WTC11 (cell line): ENCODE results near the gene MN1. TPM values are rescaled to one million over a fixed set of nuclear protein-coding genes. Genes with fewer than 3 reads are reported as not detected.

ENCODE experiments used
- ATAC-seq: fragments of 200-7000 bp; cut with Tn5 transposase; 2 replicates; pipeline ENCODE4 v1.10.0; 2021; ENCODE audit warnings: mild to moderate bottlenecking, moderate library complexity
- CTCF ChIA-PET: fragments of 300-600 bp; sonication (Branson Sonifier 250); formaldehyde crosslinking; loops from one replicate; lab custom pipeline; 2021; ENCODE audit warnings: antibody characterized with exemption; lab: Charles Lee
- POLR2A ChIA-PET: fragments of 350-600 bp; sonication (Branson Sonifier 250); formaldehyde crosslinking; loops from one replicate; lab custom pipeline; 2021; ENCODE audit warnings: antibody characterized with exemption; lab: Charles Lee
- DNase-seq: peaks from one replicate; pipeline ENCODE4 v3.0.0; 2021; ENCODE audit warnings: low spot score
- H3K27ac Mint-ChIP-seq: 2 replicates; pipeline ENCODE4 v1.8.0; 2021; ENCODE audit warnings: mixed read lengths
- H3K27me3 Mint-ChIP-seq: 2 replicates; pipeline ENCODE4 v1.8.0; 2021; ENCODE audit warnings: low read depth, mild to moderate bottlenecking, moderate library complexity, mixed read lengths
- H3K36me3 Mint-ChIP-seq: 2 replicates; pipeline ENCODE4 v1.8.0; 2021; ENCODE audit warnings: mixed read lengths
- H3K4me1 Mint-ChIP-seq: 2 replicates; pipeline ENCODE4 v1.8.0; 2022; ENCODE audit warnings: mixed read lengths
- H3K4me3 Mint-ChIP-seq: 2 replicates; pipeline ENCODE4 v1.8.0; 2021; ENCODE audit warnings: mild to moderate bottlenecking, moderate library complexity, mixed read lengths
- H3K9me3 Mint-ChIP-seq: 2 replicates; pipeline ENCODE4 v1.8.0; 2021; ENCODE audit warnings: mixed read lengths
- ATF1 ChIP-seq: sonication (generic); formaldehyde crosslinking; IDR thresholded peaks from 2 replicates; pipeline ENCODE4 v1.8.1; 2023; ENCODE audit warnings: mild to moderate bottlenecking, moderate library complexity, missing genetic modification reagents
- CREM ChIP-seq: sonication (generic); formaldehyde crosslinking; IDR thresholded peaks from 2 replicates; pipeline ENCODE4 v1.8.1; 2022; ENCODE audit warnings: mild to moderate bottlenecking, missing genetic modification reagents, moderate library complexity
- ELF4 ChIP-seq: sonication (generic); formaldehyde crosslinking; IDR thresholded peaks from 2 replicates; pipeline ENCODE4 v1.8.1; 2022; ENCODE audit warnings: low read depth, mild to moderate bottlenecking, moderate library complexity, missing genetic modification reagents
- GABPB1 ChIP-seq: sonication (generic); formaldehyde crosslinking; IDR thresholded peaks from 2 replicates; pipeline ENCODE4 v1.8.1; 2023; ENCODE audit warnings: mild to moderate bottlenecking, missing genetic modification reagents
- HMGA2 ChIP-seq: fragments of 250-450 bp; sonication (Bioruptor Pico); IDR thresholded peaks from 2 replicates; pipeline ENCODE4 v1.4.0; 2021; ENCODE audit warnings: mild to moderate bottlenecking, moderate library complexity
- MYBL2 ChIP-seq: sonication (generic); formaldehyde crosslinking; IDR thresholded peaks from 2 replicates; pipeline ENCODE4 v1.8.1; 2023; ENCODE audit warnings: mild to moderate bottlenecking, moderate library complexity, missing genetic modification reagents
- NFE2L1 ChIP-seq: sonication (generic); formaldehyde crosslinking; IDR thresholded peaks from 2 replicates; pipeline ENCODE4 v1.8.1; 2023; ENCODE audit warnings: missing genetic modification reagents
- ZBTB21 ChIP-seq: sonication (generic); formaldehyde crosslinking; IDR thresholded peaks from 2 replicates; pipeline ENCODE4 v1.8.1; 2023; ENCODE audit warnings: mild to moderate bottlenecking, missing genetic modification reagents, borderline replicate concordance
- ZNF219 ChIP-seq: sonication (generic); formaldehyde crosslinking; IDR thresholded peaks from 2 replicates; pipeline ENCODE4 v1.8.0; 2023; ENCODE audit warnings: missing genetic modification reagents, mild to moderate bottlenecking, borderline replicate concordance
- ZNF317 ChIP-seq: sonication (generic); formaldehyde crosslinking; IDR thresholded peaks from 2 replicates; pipeline ENCODE4 v1.8.1; 2023; ENCODE audit warnings: low read depth, mild to moderate bottlenecking, moderate library complexity, missing genetic modification reagents, borderline replicate concordance
- ZNF423 ChIP-seq: fragments of 250-450 bp; sonication (Bioruptor Pico); IDR thresholded peaks from 2 replicates; pipeline ENCODE4 v2.1.2; 2022; ENCODE audit warnings: mild to moderate bottlenecking, moderate library complexity
- ZNF671 ChIP-seq: fragments of 250-450 bp; sonication (Bioruptor Pico); IDR thresholded peaks from 2 replicates; pipeline ENCODE4 v1.8.0; 2021; ENCODE audit warnings: mild to moderate bottlenecking
- total RNA-seq: library from RNA; stranded (reverse); gene quantifications from 3 replicates; pipeline ENCODE4 v1.2.3, GENCODE V29; 2021
- TF ChIP-seq, protein P1 (sequence below): sonication (generic); formaldehyde crosslinking; IDR thresholded peaks from 2 replicates; pipeline ENCODE4 v1.8.1; 2022; ENCODE audit warnings: mild to moderate bottlenecking, moderate library complexity, missing genetic modification reagents
- TF ChIP-seq, protein P2 (sequence below): sonication (generic); formaldehyde crosslinking; IDR thresholded peaks from 2 replicates; pipeline ENCODE4 v1.8.0; 2023; ENCODE audit warnings: missing genetic modification reagents
- TF ChIP-seq, protein P3 (sequence below): fragments of 250-450 bp; sonication (Bioruptor Pico); IDR thresholded peaks from 2 replicates; pipeline ENCODE4 v1.9.0; 2021; ENCODE audit warnings: mild to moderate bottlenecking
- TF ChIP-seq, protein P4 (sequence below): fragments of 250-450 bp; sonication (Bioruptor Pico); IDR thresholded peaks from 2 replicates; pipeline ENCODE4 v2.1.2; 2022; ENCODE audit warnings: mild to moderate bottlenecking, moderate library complexity
- TF ChIP-seq, protein P5 (sequence below): sonication (generic); formaldehyde crosslinking; IDR thresholded peaks from 2 replicates; pipeline ENCODE4 v1.8.1; 2023; ENCODE audit warnings: mild to moderate bottlenecking, moderate library complexity, missing genetic modification reagents
- TF ChIP-seq, protein P6 (sequence below): sonication (generic); formaldehyde crosslinking; IDR thresholded peaks from 2 replicates; pipeline ENCODE4 v1.8.0; 2022; ENCODE audit warnings: mild to moderate bottlenecking, missing genetic modification reagents
- TF ChIP-seq, protein P7 (sequence below): sonication (generic); formaldehyde crosslinking; conservative IDR thresholded peaks from 2 replicates; pipeline ENCODE4 v1.8.1; 2022; ENCODE audit warnings: mild to moderate bottlenecking, missing genetic modification reagents
- TF ChIP-seq, protein P8 (sequence below): sonication (generic); formaldehyde crosslinking; IDR thresholded peaks from 2 replicates; pipeline ENCODE4 v1.8.0; 2023; ENCODE audit warnings: missing genetic modification reagents, mild to moderate bottlenecking, borderline replicate concordance
- TF ChIP-seq, protein P9 (sequence below): sonication (generic); formaldehyde crosslinking; IDR thresholded peaks from 2 replicates; pipeline ENCODE4 v1.8.1; 2022; ENCODE audit warnings: low read depth, mild to moderate bottlenecking, moderate library complexity, missing genetic modification reagents, borderline replicate concordance

The MN1 gene
- total RNA-seq, 1 experiment from 2014 or later: 21.3 TPM

DNA sequence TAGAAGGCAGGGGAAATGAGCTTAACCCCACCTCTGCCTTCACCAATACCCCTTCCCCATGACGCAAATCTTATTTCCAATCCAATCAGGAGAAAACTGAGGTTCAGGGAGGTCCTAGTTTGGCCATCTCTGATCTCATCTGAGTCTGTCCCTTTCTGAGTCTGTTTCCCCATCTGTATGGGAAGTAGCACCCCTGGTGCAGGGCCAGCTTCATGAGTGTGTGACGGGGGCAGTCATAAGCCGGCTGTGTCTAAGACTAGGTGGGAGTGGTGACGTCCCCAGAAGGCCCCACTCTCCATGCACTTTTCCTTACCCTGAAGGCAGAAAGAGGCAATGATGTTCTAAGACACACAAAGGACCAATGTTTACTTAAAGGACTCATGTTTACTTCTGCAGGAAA, 72.3 kb downstream of the MN1 start:
- POLR2A ChIA-PET: no interaction called here
- CTCF ChIA-PET: interaction anchor here (0.6 to 1.2 kb wide), 4 partner anchors 10 to 712 kb away, joined by 3 read pairs; partner anchors contain the start of gene MN1
- Mint-ChIP-seq H3K9me3 (peaks cover 20% of the 10 kb centered on the region), H3K4me3 (no peak overlapping the region), H3K4me1 (peaks cover 49% of the 10 kb centered on the region), H3K36me3 (peaks cover 30% of the 10 kb centered on the region), H3K27ac (peak overlapping the region; percentile 94), H3K27me3 (no peaks in the 10 kb centered on the region)
- TF ChIP-seq GABPB1 (no peak), ATF1 (CRISPR knock-in tag) (no peak), ZNF671 (CRISPR knock-in tag) (no peak), ELF4 (CRISPR knock-in tag) (no peak), ZBTB21 (CRISPR knock-in tag) (no peak), ZNF317 (CRISPR knock-in tag) (no peak), MYBL2 (no peak), CREM (CRISPR knock-in tag) (no peak), ZNF219 (CRISPR knock-in tag) (no peak), ZNF423 (no peak)
- TF ChIP-seq, protein P1, sequence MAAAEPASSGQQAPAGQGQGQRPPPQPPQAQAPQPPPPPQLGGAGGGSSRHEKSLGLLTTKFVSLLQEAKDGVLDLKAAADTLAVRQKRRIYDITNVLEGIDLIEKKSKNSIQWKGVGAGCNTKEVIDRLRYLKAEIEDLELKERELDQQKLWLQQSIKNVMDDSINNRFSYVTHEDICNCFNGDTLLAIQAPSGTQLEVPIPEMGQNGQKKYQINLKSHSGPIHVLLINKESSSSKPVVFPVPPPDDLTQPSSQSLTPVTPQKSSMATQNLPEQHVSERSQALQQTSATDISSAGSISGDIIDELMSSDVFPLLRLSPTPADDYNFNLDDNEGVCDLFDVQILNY (CRISPR knock-in tag): no peak
- TF ChIP-seq, protein P2, sequence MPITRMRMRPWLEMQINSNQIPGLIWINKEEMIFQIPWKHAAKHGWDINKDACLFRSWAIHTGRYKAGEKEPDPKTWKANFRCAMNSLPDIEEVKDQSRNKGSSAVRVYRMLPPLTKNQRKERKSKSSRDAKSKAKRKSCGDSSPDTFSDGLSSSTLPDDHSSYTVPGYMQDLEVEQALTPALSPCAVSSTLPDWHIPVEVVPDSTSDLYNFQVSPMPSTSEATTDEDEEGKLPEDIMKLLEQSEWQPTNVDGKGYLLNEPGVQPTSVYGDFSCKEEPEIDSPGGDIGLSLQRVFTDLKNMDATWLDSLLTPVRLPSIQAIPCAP (CRISPR knock-in tag): no peak
- TF ChIP-seq, protein P3, sequence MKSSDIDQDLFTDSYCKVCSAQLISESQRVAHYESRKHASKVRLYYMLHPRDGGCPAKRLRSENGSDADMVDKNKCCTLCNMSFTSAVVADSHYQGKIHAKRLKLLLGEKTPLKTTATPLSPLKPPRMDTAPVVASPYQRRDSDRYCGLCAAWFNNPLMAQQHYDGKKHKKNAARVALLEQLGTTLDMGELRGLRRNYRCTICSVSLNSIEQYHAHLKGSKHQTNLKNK (CRISPR knock-in tag): no peak
- TF ChIP-seq, protein P4, sequence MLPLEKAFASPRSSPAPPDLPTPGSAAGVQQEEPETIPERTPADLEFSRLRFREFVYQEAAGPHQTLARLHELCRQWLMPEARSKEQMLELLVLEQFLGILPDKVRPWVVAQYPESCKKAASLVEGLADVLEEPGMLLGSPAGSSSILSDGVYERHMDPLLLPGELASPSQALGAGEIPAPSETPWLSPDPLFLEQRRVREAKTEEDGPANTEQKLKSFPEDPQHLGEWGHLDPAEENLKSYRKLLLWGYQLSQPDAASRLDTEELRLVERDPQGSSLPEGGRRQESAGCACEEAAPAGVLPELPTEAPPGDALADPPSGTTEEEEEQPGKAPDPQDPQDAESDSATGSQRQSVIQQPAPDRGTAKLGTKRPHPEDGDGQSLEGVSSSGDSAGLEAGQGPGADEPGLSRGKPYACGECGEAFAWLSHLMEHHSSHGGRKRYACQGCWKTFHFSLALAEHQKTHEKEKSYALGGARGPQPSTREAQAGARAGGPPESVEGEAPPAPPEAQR (CRISPR knock-in tag): no peak
- TF ChIP-seq, protein P5, sequence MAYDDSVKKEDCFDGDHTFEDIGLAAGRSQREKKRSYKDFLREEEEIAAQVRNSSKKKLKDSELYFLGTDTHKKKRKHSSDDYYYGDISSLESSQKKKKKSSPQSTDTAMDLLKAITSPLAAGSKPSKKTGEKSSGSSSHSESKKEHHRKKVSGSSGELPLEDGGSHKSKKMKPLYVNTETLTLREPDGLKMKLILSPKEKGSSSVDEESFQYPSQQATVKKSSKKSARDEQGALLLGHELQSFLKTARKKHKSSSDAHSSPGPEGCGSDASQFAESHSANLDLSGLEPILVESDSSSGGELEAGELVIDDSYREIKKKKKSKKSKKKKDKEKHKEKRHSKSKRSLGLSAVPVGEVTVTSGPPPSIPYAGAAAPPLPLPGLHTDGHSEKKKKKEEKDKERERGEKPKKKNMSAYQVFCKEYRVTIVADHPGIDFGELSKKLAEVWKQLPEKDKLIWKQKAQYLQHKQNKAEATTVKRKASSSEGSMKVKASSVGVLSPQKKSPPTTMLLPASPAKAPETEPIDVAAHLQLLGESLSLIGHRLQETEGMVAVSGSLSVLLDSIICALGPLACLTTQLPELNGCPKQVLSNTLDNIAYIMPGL (CRISPR knock-in tag): no peak
- TF ChIP-seq, protein P6, sequence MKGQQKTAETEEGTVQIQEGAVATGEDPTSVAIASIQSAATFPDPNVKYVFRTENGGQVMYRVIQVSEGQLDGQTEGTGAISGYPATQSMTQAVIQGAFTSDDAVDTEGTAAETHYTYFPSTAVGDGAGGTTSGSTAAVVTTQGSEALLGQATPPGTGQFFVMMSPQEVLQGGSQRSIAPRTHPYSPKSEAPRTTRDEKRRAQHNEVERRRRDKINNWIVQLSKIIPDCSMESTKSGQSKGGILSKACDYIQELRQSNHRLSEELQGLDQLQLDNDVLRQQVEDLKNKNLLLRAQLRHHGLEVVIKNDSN (CRISPR knock-in tag): no peak
- TF ChIP-seq, protein P7, sequence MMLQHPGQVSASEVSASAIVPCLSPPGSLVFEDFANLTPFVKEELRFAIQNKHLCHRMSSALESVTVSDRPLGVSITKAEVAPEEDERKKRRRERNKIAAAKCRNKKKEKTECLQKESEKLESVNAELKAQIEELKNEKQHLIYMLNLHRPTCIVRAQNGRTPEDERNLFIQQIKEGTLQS (CRISPR knock-in tag): no peak
- DNase-seq (no peak), ATAC-seq (no peak)

DNA sequence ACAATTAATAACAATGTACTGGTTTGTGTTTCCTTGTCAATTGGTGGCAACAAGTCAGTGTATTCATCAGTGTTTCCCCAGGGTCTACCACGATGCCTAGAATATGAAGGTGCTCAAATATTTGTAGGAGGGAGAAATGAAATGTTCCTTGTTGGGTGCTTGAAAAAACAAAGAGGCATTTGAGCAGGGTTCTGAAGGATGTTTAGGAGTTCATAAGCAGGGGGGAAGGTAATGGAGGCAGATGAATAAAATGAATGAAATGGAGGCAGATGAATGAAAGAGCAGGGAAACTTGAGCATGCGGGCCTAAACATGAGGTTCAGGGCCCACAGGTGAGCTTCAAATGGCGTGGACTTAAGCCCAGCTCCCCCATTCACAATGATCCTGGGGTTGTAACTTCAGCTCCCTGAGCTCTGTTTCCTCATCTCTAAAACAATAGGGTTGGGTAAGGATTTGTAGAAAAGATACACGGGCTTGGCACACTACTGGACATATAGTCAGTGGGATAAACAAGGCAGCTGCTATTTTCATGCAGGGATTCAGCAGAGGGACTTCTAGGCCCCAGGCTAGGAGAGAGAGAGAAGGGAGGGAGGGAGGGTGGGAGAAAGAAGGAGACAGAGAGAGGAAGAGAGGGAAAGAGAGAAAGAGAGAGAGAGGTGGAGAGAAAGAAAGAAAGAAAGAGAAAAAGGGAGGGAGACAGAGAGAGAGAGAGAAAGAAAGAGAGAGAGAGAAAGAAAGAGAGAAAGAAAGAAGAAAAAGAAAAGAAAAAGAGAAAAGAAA, 73.7 kb downstream of the MN1 start:
- DNase-seq (no peak), ATAC-seq (no peak)
- CTCF ChIA-PET: interaction anchor here (0.6 to 1.2 kb wide), 2 partner anchors 8 to 67 kb away, joined by 3 read pairs; no protein-coding TSS in a partner anchor
- Mint-ChIP-seq H3K27me3 (no peaks in the 10 kb centered on the region), H3K4me3 (no peak overlapping the region), H3K36me3 (peaks cover 43% of the 10 kb centered on the region), H3K27ac (peak overlapping the region; percentile 73), H3K4me1 (peaks cover 46% of the 10 kb centered on the region), H3K9me3 (peaks cover 29% of the 10 kb centered on the region)
- POLR2A ChIA-PET: no interaction called here
- no peak for TF ChIP-seq CREM (CRISPR knock-in tag)
- TF ChIP-seq, protein P8, sequence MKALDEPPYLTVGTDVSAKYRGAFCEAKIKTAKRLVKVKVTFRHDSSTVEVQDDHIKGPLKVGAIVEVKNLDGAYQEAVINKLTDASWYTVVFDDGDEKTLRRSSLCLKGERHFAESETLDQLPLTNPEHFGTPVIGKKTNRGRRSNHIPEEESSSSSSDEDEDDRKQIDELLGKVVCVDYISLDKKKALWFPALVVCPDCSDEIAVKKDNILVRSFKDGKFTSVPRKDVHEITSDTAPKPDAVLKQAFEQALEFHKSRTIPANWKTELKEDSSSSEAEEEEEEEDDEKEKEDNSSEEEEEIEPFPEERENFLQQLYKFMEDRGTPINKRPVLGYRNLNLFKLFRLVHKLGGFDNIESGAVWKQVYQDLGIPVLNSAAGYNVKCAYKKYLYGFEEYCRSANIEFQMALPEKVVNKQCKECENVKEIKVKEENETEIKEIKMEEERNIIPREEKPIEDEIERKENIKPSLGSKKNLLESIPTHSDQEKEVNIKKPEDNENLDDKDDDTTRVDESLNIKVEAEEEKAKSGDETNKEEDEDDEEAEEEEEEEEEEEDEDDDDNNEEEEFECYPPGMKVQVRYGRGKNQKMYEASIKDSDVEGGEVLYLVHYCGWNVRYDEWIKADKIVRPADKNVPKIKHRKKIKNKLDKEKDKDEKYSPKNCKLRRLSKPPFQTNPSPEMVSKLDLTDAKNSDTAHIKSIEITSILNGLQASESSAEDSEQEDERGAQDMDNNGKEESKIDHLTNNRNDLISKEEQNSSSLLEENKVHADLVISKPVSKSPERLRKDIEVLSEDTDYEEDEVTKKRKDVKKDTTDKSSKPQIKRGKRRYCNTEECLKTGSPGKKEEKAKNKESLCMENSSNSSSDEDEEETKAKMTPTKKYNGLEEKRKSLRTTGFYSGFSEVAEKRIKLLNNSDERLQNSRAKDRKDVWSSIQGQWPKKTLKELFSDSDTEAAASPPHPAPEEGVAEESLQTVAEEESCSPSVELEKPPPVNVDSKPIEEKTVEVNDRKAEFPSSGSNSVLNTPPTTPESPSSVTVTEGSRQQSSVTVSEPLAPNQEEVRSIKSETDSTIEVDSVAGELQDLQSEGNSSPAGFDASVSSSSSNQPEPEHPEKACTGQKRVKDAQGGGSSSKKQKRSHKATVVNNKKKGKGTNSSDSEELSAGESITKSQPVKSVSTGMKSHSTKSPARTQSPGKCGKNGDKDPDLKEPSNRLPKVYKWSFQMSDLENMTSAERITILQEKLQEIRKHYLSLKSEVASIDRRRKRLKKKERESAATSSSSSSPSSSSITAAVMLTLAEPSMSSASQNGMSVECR: no peak
- TF ChIP-seq, protein P9, sequence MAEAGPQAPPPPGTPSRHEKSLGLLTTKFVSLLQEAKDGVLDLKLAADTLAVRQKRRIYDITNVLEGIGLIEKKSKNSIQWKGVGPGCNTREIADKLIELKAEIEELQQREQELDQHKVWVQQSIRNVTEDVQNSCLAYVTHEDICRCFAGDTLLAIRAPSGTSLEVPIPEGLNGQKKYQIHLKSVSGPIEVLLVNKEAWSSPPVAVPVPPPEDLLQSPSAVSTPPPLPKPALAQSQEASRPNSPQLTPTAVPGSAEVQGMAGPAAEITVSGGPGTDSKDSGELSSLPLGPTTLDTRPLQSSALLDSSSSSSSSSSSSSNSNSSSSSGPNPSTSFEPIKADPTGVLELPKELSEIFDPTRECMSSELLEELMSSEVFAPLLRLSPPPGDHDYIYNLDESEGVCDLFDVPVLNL (CRISPR knock-in tag): no peak
- no peak for TF ChIP-seq ZNF423
- TF ChIP-seq HMGA2: no peak
- no peak for TF ChIP-seq NFE2L1 (CRISPR knock-in tag)
